ENCODE data around the gene MS4A2.
"Not testable (repeated sequence)": the region's sequence is repeated elsewhere in the genome, so short reads cannot be mapped to it uniquely, and the experiment has no call there.

MS4A2 gene

DNA sequence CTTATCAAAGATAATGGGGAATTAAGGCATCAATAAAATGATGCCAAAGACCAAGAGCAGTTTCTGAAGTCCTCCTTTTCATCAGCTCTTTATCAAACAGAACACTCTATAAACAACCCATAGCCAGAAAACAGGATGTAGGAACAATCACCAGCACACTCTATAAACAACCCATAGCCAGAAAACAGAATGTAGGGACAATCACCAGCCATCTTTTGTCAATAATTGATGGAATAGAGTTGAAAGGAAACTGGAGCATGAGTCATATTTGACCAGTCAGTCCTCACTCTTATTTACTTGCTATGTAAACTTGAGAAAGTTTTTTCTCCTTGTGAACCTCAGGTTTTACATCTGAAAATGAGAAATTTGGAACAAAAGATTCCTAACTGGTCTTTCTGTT, 10.0 kb downstream of the MS4A2 start:
- H3K27ac ChIP-seq, result no peak overlapping the region
- ChIA-PET CTCF (no interaction called here), POLR2A (ENCODE audit: low non-redundant PET) (no interaction called here)
- DNase-seq (ENCODE audit: low spot score), result no peak
- TF ChIP-seq, protein P1, sequence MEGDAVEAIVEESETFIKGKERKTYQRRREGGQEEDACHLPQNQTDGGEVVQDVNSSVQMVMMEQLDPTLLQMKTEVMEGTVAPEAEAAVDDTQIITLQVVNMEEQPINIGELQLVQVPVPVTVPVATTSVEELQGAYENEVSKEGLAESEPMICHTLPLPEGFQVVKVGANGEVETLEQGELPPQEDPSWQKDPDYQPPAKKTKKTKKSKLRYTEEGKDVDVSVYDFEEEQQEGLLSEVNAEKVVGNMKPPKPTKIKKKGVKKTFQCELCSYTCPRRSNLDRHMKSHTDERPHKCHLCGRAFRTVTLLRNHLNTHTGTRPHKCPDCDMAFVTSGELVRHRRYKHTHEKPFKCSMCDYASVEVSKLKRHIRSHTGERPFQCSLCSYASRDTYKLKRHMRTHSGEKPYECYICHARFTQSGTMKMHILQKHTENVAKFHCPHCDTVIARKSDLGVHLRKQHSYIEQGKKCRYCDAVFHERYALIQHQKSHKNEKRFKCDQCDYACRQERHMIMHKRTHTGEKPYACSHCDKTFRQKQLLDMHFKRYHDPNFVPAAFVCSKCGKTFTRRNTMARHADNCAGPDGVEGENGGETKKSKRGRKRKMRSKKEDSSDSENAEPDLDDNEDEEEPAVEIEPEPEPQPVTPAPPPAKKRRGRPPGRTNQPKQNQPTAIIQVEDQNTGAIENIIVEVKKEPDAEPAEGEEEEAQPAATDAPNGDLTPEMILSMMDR (conservative IDR thresholded peaks at IDR 0.05; ENCODE audit: low read depth), result no peak

GRCh38 chr11:60100516-60100915, 12.1 kb downstream of the MS4A2 start:
- no peak for DNase-seq (ENCODE audit: low spot score)
- no peak overlapping the region for H3K27ac ChIP-seq
- ChIA-PET POLR2A (ENCODE audit: low non-redundant PET) (no interaction called here), CTCF (no interaction called here)
- TF ChIP-seq, protein P1 (conservative IDR thresholded peaks at IDR 0.05; ENCODE audit: low read depth), result no peak

- POLR2A ChIA-PET (ENCODE audit: low non-redundant PET), result not testable (repeated sequence)
These were observed 12.9 kb downstream of the MS4A2 start for GRCh38 chr11:60101368-60101767.

DNA sequence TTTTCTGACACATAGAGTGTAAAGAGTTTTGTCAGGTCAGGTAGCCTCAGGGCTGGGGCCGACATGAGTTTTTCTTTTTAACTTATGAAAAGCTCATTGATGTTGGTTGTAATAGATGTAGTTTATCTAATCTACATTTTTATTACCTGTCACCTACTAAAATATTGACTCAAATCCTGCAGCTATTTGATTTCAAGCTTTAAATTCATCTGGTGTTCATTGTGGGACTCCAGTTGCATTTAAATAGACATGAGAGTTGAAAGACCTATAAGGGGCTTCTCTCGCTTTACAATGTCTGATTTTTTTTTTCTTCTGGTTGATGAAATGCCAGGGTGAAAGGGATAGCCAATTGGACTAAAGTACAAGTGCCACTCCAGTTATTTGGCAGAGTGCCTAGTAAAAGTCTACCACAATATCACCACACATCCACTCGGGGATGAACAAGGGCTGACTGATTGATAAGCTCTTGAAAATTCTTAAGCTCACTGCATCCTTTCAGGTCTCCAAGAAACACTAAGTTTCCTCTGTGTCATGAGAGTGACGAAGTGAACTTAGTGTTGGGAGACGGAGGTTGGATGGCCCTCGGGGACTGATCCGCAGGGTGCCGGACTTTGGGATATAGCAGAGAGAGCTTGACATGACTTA, 16.1 kb downstream of the MS4A2 start:
- POLR2A ChIA-PET (ENCODE audit: low non-redundant PET); H3K27ac ChIP-seq; DNase-seq (ENCODE audit: low spot score); CTCF ChIA-PET: not testable (repeated sequence)

More at GRCh38 chr11:60101368-60101767, 12.9 kb downstream of the MS4A2 start:
- H3K27ac ChIP-seq; CTCF ChIA-PET; DNase-seq (ENCODE audit: low spot score): not testable (repeated sequence)

- H3K27ac ChIP-seq; POLR2A ChIA-PET (ENCODE audit: low non-redundant PET); DNase-seq (ENCODE audit: low spot score); CTCF ChIA-PET: not testable (repeated sequence)
These were observed 20.2 kb downstream of the MS4A2 start for GRCh38 chr11:60108631-60109030.

- ChIA-PET POLR2A (ENCODE audit: low non-redundant PET) (no interaction called here), CTCF (no interaction called here)
- no peak overlapping the region for H3K27ac ChIP-seq
- no peak for DNase-seq (ENCODE audit: low spot score)
- TF ChIP-seq, protein P1 (conservative IDR thresholded peaks at IDR 0.05; ENCODE audit: low read depth), result no peak
These were observed 23.3 kb downstream of the MS4A2 start for GRCh38 chr11:60111793-60112192.

DNA sequence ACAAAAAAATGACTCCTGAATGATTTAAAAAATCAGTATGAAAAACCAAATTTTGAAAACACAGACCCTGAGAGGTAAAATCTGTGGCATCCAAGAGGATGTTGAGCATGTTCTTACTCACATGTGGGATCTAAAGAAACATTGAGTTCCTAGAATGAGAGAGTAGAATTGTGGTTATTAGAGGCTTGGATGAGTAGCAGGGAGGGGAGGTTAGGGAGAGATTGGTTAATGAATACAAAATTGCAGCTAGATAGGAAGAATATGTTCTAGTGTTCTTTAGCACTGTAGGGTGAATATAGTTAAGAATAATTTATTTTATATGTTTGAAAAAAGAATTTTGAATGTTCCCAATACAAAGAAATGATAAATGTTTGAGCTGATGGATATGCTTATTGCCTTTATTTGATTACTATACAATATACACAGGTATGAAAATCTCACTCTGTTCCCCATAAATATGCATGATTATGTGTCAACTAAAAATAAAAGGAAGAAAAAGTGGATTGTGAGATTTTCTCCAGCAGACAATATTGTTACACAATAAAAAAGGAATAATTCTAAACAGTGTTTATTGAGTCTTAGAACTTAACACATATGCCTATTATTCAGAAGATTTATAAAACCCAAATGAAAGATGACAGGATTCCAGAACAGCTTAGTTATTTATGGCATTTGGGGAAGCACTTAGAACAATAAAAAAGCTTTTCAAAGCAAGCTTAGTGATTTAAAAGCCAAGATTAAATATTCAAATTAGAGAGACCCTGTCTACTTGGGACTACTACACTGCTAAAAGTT, 28.7 kb downstream of the MS4A2 start:
- H3K27ac ChIP-seq, result no peak overlapping the region
- ChIA-PET CTCF (interaction anchor here (0.6 kb wide), 1 partner anchor 405 kb away, joined by 9 read pairs; no protein-coding TSS in a partner anchor), POLR2A (ENCODE audit: low non-redundant PET) (no interaction called here)
- TF ChIP-seq, protein P1 (conservative IDR thresholded peaks at IDR 0.05; ENCODE audit: low read depth), result no peak
- no peak for DNase-seq (ENCODE audit: low spot score)

DNA sequence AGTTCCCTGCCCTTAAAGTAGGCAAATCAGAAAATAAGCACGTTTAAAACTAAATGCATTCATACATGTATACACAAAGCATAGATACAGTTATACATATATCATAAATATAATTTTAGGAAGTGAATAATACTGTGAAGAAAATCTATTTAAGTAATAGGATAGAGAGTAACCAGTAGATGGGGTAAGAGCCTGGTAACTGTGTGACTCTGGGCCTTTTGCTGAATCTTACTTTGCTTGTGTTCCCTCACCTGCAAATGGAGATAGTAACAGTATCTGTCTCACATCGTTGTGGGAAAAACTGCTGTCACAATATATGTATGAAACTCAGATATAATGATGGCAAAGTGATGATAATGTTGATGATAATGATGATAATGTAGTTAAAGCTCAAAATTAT, 29.9 kb downstream of the MS4A2 start:
- TF ChIP-seq, protein P1 (conservative IDR thresholded peaks at IDR 0.05; ENCODE audit: low read depth), result no peak
- ChIA-PET POLR2A (ENCODE audit: low non-redundant PET) (no interaction called here), CTCF (no interaction called here)
- H3K27ac ChIP-seq, result no peak overlapping the region
- no peak for DNase-seq (ENCODE audit: low spot score)
